CD8-positive, alpha-beta memory T cell (primary cell): Measurements from ENCODE around the gene HIRA. TPM values are rescaled to one million over a fixed set of nuclear protein-coding genes. Genes with fewer than 3 reads are reported as not detected.

Experiments used
- CTCF ChIA-PET: fragments of 350-600 bp; sonication (Branson Sonifier 250); formaldehyde crosslinking; loops from one replicate; lab custom pipeline; 2021; ENCODE audit warnings: antibody characterized with exemption; lab: Charles Lee
- POLR2A ChIA-PET: fragments of 350-600 bp; sonication (Branson Sonifier 250); formaldehyde crosslinking; loops from one replicate; lab custom pipeline; 2021; ENCODE audit warnings: antibody characterized with exemption; lab: Charles Lee
- DNase-seq, 5 donors: peaks; one replicate each; pipeline versions ENCODE4 v3.0.0 to v3.0.0-alpha.2; 2020 to 2022; ENCODE audit warnings: mixed read lengths in 1 of 5
- H3K27ac ChIP-seq: one replicate; pipeline ENCODE4 v1.7.0; 2013; ENCODE audit warnings: low read depth, mild to moderate bottlenecking, low read length, moderate library complexity
- H3K27me3 ChIP-seq: 2 replicates; pipeline ENCODE4 v1.7.0; 2013; ENCODE audit warnings: low read length, mild to moderate bottlenecking; ENCODE audit not compliant: insufficient read depth, poor library complexity, severe bottlenecking
- H3K36me3 ChIP-seq: 2 replicates; pipeline ENCODE4 v1.7.0; 2013; ENCODE audit warnings: mild to moderate bottlenecking, low read length, moderate library complexity; ENCODE audit not compliant: insufficient read depth
- H3K4me1 ChIP-seq: 2 replicates; pipeline ENCODE4 v1.7.0; 2013; ENCODE audit warnings: mild to moderate bottlenecking, low read length, moderate library complexity; ENCODE audit not compliant: insufficient read depth
- H3K4me3 ChIP-seq: 2 replicates; pipeline ENCODE4 v1.7.0; 2013; ENCODE audit warnings: mild to moderate bottlenecking, low read length
- H3K9me3 ChIP-seq: 2 replicates; pipeline ENCODE4 v1.7.0; 2013; ENCODE audit warnings: mild to moderate bottlenecking, low read length
- H3K27ac Mint-ChIP-seq, 8 donors: one replicate each; pipeline ENCODE4 v1.8.0; 2020 to 2021; ENCODE audit warnings: mixed read lengths in 8 of 8, mild to moderate bottlenecking in 6 of 8, inconsistent platforms in 3 of 8, moderate library complexity in 3 of 8
- H3K27me3 Mint-ChIP-seq, 2 donors: one replicate each; pipeline ENCODE4 v1.8.0; 2020 to 2021; ENCODE audit warnings: mixed read lengths in 2 of 2, mild to moderate bottlenecking in 1 of 2, moderate library complexity in 1 of 2
- H3K36me3 Mint-ChIP-seq, 3 donors: one replicate each; pipeline ENCODE4 v1.8.0; 2020 to 2021; ENCODE audit warnings: mixed read lengths in 3 of 3, inconsistent platforms in 1 of 3, mild to moderate bottlenecking in 1 of 3
- H3K4me1 Mint-ChIP-seq, 3 donors: one replicate each; pipeline ENCODE4 v1.8.0; 2020 to 2021; ENCODE audit warnings: mixed read lengths in 3 of 3, inconsistent platforms in 1 of 3, mild to moderate bottlenecking in 1 of 3
- H3K4me3 Mint-ChIP-seq, 7 donors: one replicate each; pipeline ENCODE4 v1.8.0; 2020 to 2021; ENCODE audit warnings: mixed read lengths in 7 of 7, mild to moderate bottlenecking in 6 of 7, moderate library complexity in 4 of 7, inconsistent platforms in 2 of 7
- H3K9me3 Mint-ChIP-seq, 5 donors: one replicate each; pipeline ENCODE4 v1.8.0; 2020 to 2022; ENCODE audit warnings: mixed read lengths in 5 of 5, mild to moderate bottlenecking in 3 of 5, moderate library complexity in 2 of 5, inconsistent platforms in 1 of 5
- polyA plus RNA-seq: library from polyadenylated mRNA; unstranded; fragments of 300-500 nt; fragmentation: Illumina TruSeq; gene quantifications from one replicate; pipeline ENCODE4 v1.2.3, GENCODE V29; 2021
- total RNA-seq, 2 experiments: library from RNA; stranded (reverse); gene quantifications; one replicate each; pipeline ENCODE4 v1.2.3, GENCODE V29; 2021

HIRA gene, protein sequence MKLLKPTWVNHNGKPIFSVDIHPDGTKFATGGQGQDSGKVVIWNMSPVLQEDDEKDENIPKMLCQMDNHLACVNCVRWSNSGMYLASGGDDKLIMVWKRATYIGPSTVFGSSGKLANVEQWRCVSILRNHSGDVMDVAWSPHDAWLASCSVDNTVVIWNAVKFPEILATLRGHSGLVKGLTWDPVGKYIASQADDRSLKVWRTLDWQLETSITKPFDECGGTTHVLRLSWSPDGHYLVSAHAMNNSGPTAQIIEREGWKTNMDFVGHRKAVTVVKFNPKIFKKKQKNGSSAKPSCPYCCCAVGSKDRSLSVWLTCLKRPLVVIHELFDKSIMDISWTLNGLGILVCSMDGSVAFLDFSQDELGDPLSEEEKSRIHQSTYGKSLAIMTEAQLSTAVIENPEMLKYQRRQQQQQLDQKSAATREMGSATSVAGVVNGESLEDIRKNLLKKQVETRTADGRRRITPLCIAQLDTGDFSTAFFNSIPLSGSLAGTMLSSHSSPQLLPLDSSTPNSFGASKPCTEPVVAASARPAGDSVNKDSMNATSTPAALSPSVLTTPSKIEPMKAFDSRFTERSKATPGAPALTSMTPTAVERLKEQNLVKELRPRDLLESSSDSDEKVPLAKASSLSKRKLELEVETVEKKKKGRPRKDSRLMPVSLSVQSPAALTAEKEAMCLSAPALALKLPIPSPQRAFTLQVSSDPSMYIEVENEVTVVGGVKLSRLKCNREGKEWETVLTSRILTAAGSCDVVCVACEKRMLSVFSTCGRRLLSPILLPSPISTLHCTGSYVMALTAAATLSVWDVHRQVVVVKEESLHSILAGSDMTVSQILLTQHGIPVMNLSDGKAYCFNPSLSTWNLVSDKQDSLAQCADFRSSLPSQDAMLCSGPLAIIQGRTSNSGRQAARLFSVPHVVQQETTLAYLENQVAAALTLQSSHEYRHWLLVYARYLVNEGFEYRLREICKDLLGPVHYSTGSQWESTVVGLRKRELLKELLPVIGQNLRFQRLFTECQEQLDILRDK
- total RNA-seq (10 to 100 TPM; 38.5 to 44.8 TPM), polyA plus RNA-seq (4.6 TPM)

DNA sequence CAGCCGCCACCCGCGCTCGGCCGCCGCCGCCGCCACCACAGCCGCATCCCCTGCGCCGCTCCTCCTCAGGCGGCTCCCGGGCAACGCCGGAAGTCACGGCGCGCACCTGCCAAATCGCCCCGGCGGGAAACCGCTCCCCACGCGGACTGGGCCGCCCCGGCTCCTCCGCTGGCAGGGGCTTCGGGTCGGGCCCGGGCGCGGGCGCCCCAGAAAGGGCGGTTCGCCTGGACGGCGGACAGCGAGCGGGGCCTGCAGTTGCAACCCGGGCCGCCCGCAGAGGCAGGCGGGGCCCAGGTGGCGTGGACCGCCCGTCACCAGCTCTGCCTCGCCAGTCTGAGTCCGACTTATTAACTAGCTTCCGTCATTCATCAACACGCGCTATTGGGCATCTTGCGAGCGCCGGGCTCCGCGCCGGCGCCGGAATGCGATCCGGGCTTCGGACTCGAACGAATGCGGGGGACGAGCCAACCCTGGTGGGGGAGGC, at the start of gene HIRA:
HIRA (minus strand) TSS at position 85 of the 484 bp plus-strand sequence. CDS start 257 bp downstream, outside the sequence.
- Mint-ChIP-seq H3K4me1 (peaks cover 41 to 55% (median 53%) of the 10 kb centered on the region in 3 donors), H3K27me3 (peaks cover 0 to 3% of the 10 kb centered on the region in 2 donors), H3K9me3 (no peaks in the 10 kb centered on the region), H3K27ac (peak within 1 kb of the TSS; percentile 87 to 99 (median 95)), H3K36me3 (peaks cover 0 to 37% (median 6%) of the 10 kb centered on the region in 3 donors), H3K4me3 (peak within 1 kb of the TSS; percentile 85 to 99 (median 91))
- peak; percentile 75 to 88 (median 82) for DNase-seq
- Histone ChIP-seq H3K9me3 (no peaks in the 10 kb centered on the region), H3K4me1 (peaks cover 43% of the 10 kb centered on the region), H3K27me3 (no peaks in the 10 kb centered on the region), H3K36me3 (peaks cover 22% of the 10 kb centered on the region), H3K4me3 (peak within 1 kb of the TSS; percentile 95), H3K27ac (peak within 1 kb of the TSS; percentile 99)
- CTCF ChIA-PET = interaction anchor here (1.1 to 1.4 kb wide), 2 partner anchors 12 to 47 kb away, joined by 3 to 5 read pairs; no protein-coding TSS in a partner anchor
- POLR2A ChIA-PET = interaction anchor here (1.0 to 2.1 kb wide), 7 partner anchors 12 to 287 kb away, joined by 3 to 24 read pairs (median 9); partner anchors contain the start of genes C22orf39, CDC45, ESS2 and SLC25A1

GRCh38 chr22:19480789-19481188, 49.3 kb upstream of the HIRA start:
- peak overlapping the region in 6 of 7 donors; percentile 88 to 96 (median 93) for H3K4me3 Mint-ChIP-seq
- no peaks in the 10 kb centered on the region for H3K9me3 Mint-ChIP-seq
- no peak for DNase-seq
- H3K27me3 ChIP-seq = no peaks in the 10 kb centered on the region
- H3K27ac ChIP-seq = peak overlapping the region; percentile 100
- ChIA-PET POLR2A (no interaction called here), CTCF (no interaction called here)
- peak overlapping the region in 2 of 8 donors; percentile 58 to 99 for H3K27ac Mint-ChIP-seq
- no peaks in the 10 kb centered on the region for H3K9me3 ChIP-seq
- peaks cover 11% of the 10 kb centered on the region for H3K4me1 ChIP-seq
- H3K27me3 Mint-ChIP-seq = no peaks in the 10 kb centered on the region
- H3K36me3 Mint-ChIP-seq = peaks cover 0 to 13% (median 0%) of the 10 kb centered on the region in 3 donors
- peaks cover 4% of the 10 kb centered on the region for H3K36me3 ChIP-seq
- H3K4me1 Mint-ChIP-seq = peaks cover 23 to 33% (median 31%) of the 10 kb centered on the region in 3 donors
- peak overlapping the region; percentile 85 for H3K4me3 ChIP-seq

GRCh38 chr22:19480173-19480568, 48.6 kb upstream of the HIRA start:
- Mint-ChIP-seq H3K27ac (peak overlapping the region in 5 of 8 donors; percentile 73 to 100 (median 99)), H3K36me3 (peaks cover 0 to 16% (median 2%) of the 10 kb centered on the region in 3 donors), H3K4me1 (peaks cover 28 to 39% (median 37%) of the 10 kb centered on the region in 3 donors), H3K4me3 (peak overlapping the region; percentile 88 to 99 (median 93)), H3K27me3 (no peaks in the 10 kb centered on the region), H3K9me3 (no peaks in the 10 kb centered on the region)
- ChIA-PET CTCF (interaction anchor here (1.0 to 1.8 kb wide), 2 partner anchors 9 to 336 kb away, joined by 3 to 7 read pairs; partner anchors contain the start of gene ESS2), POLR2A (interaction anchor here (0.9 to 1.3 kb wide), 7 partner anchors 33 to 540 kb away, joined by 3 to 11 read pairs (median 7); partner anchors contain the start of genes C22orf39, CLTCL1, DGCR2 and ESS2)
- Histone ChIP-seq H3K4me1 (peaks cover 11% of the 10 kb centered on the region), H3K27ac (peak overlapping the region; percentile 100), H3K36me3 (peaks cover 4% of the 10 kb centered on the region), H3K27me3 (no peaks in the 10 kb centered on the region), H3K4me3 (peak overlapping the region; percentile 85), H3K9me3 (no peaks in the 10 kb centered on the region)
- no peak for DNase-seq

DNA sequence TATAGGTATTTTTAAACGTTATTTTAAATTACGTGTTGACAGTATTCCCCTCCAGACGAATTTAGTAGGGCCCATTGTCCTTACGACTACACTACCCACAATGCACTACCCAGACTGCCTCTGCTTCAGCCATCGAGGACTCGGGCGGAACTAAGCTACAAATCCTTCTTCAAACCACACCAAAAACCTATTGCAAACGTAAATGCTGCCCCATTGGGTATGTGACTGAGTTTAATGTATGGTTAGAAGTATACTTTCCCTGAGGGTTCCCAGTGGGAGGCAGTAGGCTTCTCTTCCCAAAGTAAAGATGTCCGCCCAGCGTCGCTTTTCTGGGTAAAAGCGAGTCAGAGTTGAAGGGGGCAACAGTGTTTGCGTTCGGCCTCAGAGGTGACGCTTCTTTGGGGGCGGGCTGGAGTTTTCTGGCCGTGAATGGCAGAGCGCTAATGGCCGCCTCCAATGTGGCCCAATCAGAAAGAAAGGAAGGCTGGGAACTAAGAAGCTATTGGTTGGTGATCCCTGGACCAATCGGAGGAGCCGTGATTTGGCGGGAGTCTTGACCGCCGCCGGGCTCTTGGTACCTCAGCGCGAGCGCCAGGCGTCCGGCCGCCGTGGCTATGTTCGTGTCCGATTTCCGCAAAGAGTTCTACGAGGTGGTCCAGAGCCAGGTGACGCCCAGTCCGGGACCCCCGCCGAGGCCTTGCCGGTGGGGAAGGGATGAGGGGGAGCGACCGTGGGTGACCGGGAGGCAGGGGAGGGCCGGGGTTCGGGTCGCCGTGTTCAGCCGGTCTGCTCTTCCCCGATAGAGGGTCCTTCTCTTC, 48.0 kb upstream of the HIRA start, which contains the start of gene CDC45:
CDC45 (plus strand) TSS at position 566 of the 818 bp plus-strand sequence; CDS start at position 615, 49 bp downstream.
- H3K9me3 Mint-ChIP-seq = no peaks in the 10 kb centered on the region
- H3K4me3 Mint-ChIP-seq = peak within 1 kb of the TSS; percentile 88 to 99 (median 93)
- DNase-seq = peak; percentile 89 to 95 (median 94)
- peaks cover 29 to 41% (median 38%) of the 10 kb centered on the region in 3 donors for H3K4me1 Mint-ChIP-seq
- CTCF ChIA-PET = interaction anchor here (1.0 to 1.8 kb wide), 3 partner anchors 9 to 335 kb away, joined by 3 to 7 read pairs (median 3); partner anchors contain the start of gene ESS2
- Histone ChIP-seq H3K4me1 (peaks cover 11% of the 10 kb centered on the region), H3K27me3 (no peaks in the 10 kb centered on the region), H3K4me3 (peak within 1 kb of the TSS; percentile 85), H3K9me3 (no peaks in the 10 kb centered on the region), H3K36me3 (peaks cover 8% of the 10 kb centered on the region), H3K27ac (peak within 1 kb of the TSS; percentile 100)
- POLR2A ChIA-PET = interaction anchor here (0.6 to 1.5 kb wide), 10 partner anchors 8 to 574 kb away, joined by 3 to 11 read pairs (median 4); partner anchors contain the start of genes C22orf39, CLTCL1, DGCR2 and DGCR6
- H3K27ac Mint-ChIP-seq = peak within 1 kb of the TSS; percentile 99 to 100 (median 100)
- peaks cover 0 to 20% (median 3%) of the 10 kb centered on the region in 3 donors for H3K36me3 Mint-ChIP-seq
- no peaks in the 10 kb centered on the region for H3K27me3 Mint-ChIP-seq

GRCh38 chr22:19478901-19479354, 47.4 kb upstream of the HIRA start, which contains the start of gene UFD1:
UFD1 (minus strand) TSS chr22:19479193; CDS start chr22:19479085, 108 bp downstream.
- H3K9me3 ChIP-seq = no peaks in the 10 kb centered on the region
- Mint-ChIP-seq H3K4me1 (peaks cover 30 to 41% (median 41%) of the 10 kb centered on the region in 3 donors), H3K36me3 (peaks cover 0 to 24% (median 3%) of the 10 kb centered on the region in 3 donors), H3K4me3 (peak within 1 kb of the TSS; percentile 88 to 99 (median 93)), H3K9me3 (no peaks in the 10 kb centered on the region), H3K27ac (peak within 1 kb of the TSS; percentile 99 to 100 (median 100)), H3K27me3 (no peaks in the 10 kb centered on the region)
- H3K27ac ChIP-seq = peak within 1 kb of the TSS; percentile 100
- peak; percentile 75 to 86 (median 82) for DNase-seq
- peaks cover 11% of the 10 kb centered on the region for H3K4me1 ChIP-seq
- POLR2A ChIA-PET = interaction anchor here (0.6 to 1.8 kb wide), 10 partner anchors 9 to 573 kb away, joined by 3 to 11 read pairs (median 6); partner anchors contain the start of genes C22orf39, CLTCL1, DGCR2 and DGCR6
- peak within 1 kb of the TSS; percentile 85 for H3K4me3 ChIP-seq
- no peaks in the 10 kb centered on the region for H3K27me3 ChIP-seq
- CTCF ChIA-PET = interaction anchor here (1.0 to 1.8 kb wide), 3 partner anchors 10 to 335 kb away, joined by 3 to 7 read pairs (median 3); partner anchors contain the start of gene ESS2
- H3K36me3 ChIP-seq = peaks cover 9% of the 10 kb centered on the region
